Spleen (tissue), 11 donors: Measurements from ENCODE around the gene CAMK1D. TPM values are rescaled to one million over a fixed set of nuclear protein-coding genes. Genes with fewer than 3 reads are reported as not detected.

Source experiments
- DNase-seq: peaks from one replicate; pipeline ENCODE4 v3.0.0-alpha.2; 2020
- H3K27ac ChIP-seq, 8 donors: fragments of 200-600 bp; sonication (generic) in 7 of 8; 1 replicate in 4 of 8; 2 replicates in 4 of 8; pipeline versions ENCODE4 v1.5.0 to v1.8.0; 2016 to 2021; ENCODE audit warnings: inconsistent platforms in 4 of 8, mild to moderate bottlenecking in 4 of 8, moderate library complexity in 1 of 8
- H3K27me3 ChIP-seq, 7 donors: fragments of 200-600 bp; sonication (generic) in 6 of 7; replicated peaks in 1 of 7; 1 replicate in 4 of 7; 2 replicates in 3 of 7; pipeline versions ENCODE4 v1.5.0 to v1.8.0; 2016 to 2021; ENCODE audit warnings: inconsistent platforms in 3 of 7, mild to moderate bottlenecking in 1 of 7
- H3K36me3 ChIP-seq, 6 donors: fragments of 200-600 bp; sonication (generic) in 5 of 6; 1 replicate in 4 of 6; 2 replicates in 2 of 6; pipeline versions ENCODE4 v1.5.0 to v1.8.0; 2016 to 2021; ENCODE audit warnings: inconsistent platforms in 2 of 6
- H3K4me1 ChIP-seq, 6 donors: fragments of 200-600 bp; sonication (generic) in 5 of 6; 1 replicate in 3 of 6; 2 replicates in 3 of 6; pipeline versions ENCODE4 v1.5.0 to v1.8.0; 2016 to 2021; ENCODE audit warnings: inconsistent platforms in 3 of 6
- H3K4me3 ChIP-seq, 8 donors: fragments of 200-600 bp; sonication (generic) in 7 of 8; 1 replicate in 4 of 8; 2 replicates in 4 of 8; pipeline versions ENCODE4 v1.5.0 to v1.8.0; 2016 to 2021; ENCODE audit warnings: inconsistent platforms in 4 of 8, mild to moderate bottlenecking in 4 of 8, moderate library complexity in 2 of 8
- H3K9me3 ChIP-seq, 8 donors: fragments of 200-600 bp; sonication (generic) in 7 of 8; 1 replicate in 4 of 8; 2 replicates in 4 of 8; pipeline versions ENCODE4 v1.5.0 to v1.8.0; 2016 to 2021; ENCODE audit warnings: inconsistent platforms in 4 of 8
- CTCF ChIP-seq, 11 experiments: fragments of 200-600 bp in 7 of 11; fragments of 450-650 bp in 4 of 11; sonication (generic) in 4 of 11; IDR thresholded peaks in 8 of 11; conservative IDR thresholded peaks in 3 of 11; 1 replicate in 7 of 11; 2 replicates in 4 of 11; pipeline versions ENCODE4 v1.4.0 to v1.8.0; 2016 to 2021; ENCODE audit warnings: antibody characterized with exemption in 11 of 11, inconsistent platforms in 4 of 11, mild to moderate bottlenecking in 1 of 11
- POLR2A ChIP-seq, 3 donors: fragments of 450-650 bp; IDR thresholded peaks; one replicate each; pipeline ENCODE4 v1.5.1; 2017; ENCODE audit warnings: antibody characterized with exemption in 3 of 3, mild to moderate bottlenecking in 1 of 3
- POLR2AphosphoS5 ChIP-seq, 3 donors: sonication (generic); formaldehyde crosslinking; IDR thresholded peaks; one replicate each; pipeline ENCODE4 v1.5.1; 2017; ENCODE audit warnings: antibody characterized with exemption in 3 of 3
- WGBS, 5 donors: extraction: QIAGEN DNeasy Blood & Tissue Kit in 3 of 5; methylation state at CpG; one replicate each; pipeline versions ENCODE4 v1.1.5 to v1.1.7; 2013 to 2018; 5-methylcytosine and 5-hydroxymethylcytosine counted together
- intact Hi-C: fragments of 100-400 bp; cut with DNase I; formaldehyde crosslinking; loops from one replicate; pipeline ENCODE4 v1.15.0; 2023; ENCODE audit warnings: low total_unique reads
- polyA plus RNA-seq, 3 donors: library from polyadenylated mRNA; stranded (reverse); fragments of 200-250 nt; gene quantifications; one replicate each; pipeline ENCODE4 v1.2.1, GENCODE V29; 2013
- total RNA-seq, 7 donors: library from RNA; depleted of rRNA in 3 of 7; stranded (reverse); fragments of >200 nt in 3 of 7; fragmentation: NEBNext Ultra II Directional in 4 of 7; extraction: Animal tissue kit (Norgen Biotek cat#: 25700) in 4 of 7; gene quantifications; one replicate each; pipeline versions ENCODE4 v1.1.0 to v1.2.1, GENCODE V29; 2016 to 2021
- donor health status: healthy with polysubstance abuse.
- donor health status: DM: no; HTN: no; CAD: no; lungs with moderate emphysema.
- donor health status: DM: no; HTN: no; CAD: no.
- donor health status: Bipolar disorder and iron deficiency.
- donor health status: healthy.
- donor health status: DM: no; HTN: no; CAD: no.
- donor health status: DM: yes; HTN: yes; CAD: no.

CAMK1D gene
- total and polyA plus RNA-seq, 10 donors, result 6.8 to 34.5 (median 20.0) TPM

- H3K9me3 ChIP-seq, result peaks cover 0 to 1% (median 0%) of the 10 kb centered on the region in 8 donors
- no peak for DNase-seq
- 85 to 96% (median 90%) methylated on average over 6 of the region's 6 CpGs for WGBS, 5 donors
- intact Hi-C loops, result no loop called here
- TF ChIP-seq POLR2AphosphoS5 (IDR thresholded peaks at IDR 0.05), result no peak
- TF ChIP-seq CTCF (IDR thresholded peaks at IDR 0.05 in 8 of 11, conservative IDR thresholded peaks at IDR 0.05 in 3 of 11), result no peak
- TF ChIP-seq POLR2A (IDR thresholded peaks at IDR 0.05), result no peak
- H3K27me3 ChIP-seq, result no peaks in the 10 kb centered on the region
- H3K4me1 ChIP-seq, result no peaks in the 10 kb centered on the region
- H3K36me3 ChIP-seq, result no peaks in the 10 kb centered on the region
- H3K4me3 ChIP-seq, result no peak overlapping the region
- no peak overlapping the region for H3K27ac ChIP-seq
Measured at GRCh38 chr10:12314836-12315235, 34.5 kb upstream of the CAMK1D start.

DNA sequence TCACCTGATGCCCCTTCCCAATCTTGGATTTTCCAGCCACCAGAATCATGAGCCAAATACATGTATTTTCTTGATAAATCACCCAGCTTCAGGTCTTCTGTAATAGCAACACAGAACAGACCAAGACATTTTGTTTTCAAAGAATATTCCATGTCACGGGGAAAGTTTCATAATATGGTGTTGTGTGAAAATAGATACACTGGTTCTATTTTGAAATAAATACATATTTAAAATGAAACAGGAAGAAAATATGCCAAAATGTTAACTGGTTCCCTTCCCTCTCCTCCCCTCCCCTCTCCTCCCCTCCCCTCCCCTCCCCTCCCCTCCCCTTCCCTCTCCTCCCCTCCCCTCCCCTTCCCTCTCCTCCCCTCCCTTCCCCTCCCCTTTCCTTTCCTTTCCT, 30.3 kb upstream of the CAMK1D start:
- TF ChIP-seq POLR2AphosphoS5 (IDR thresholded peaks at IDR 0.05) (no peak), CTCF (IDR thresholded peaks at IDR 0.05 in 8 of 11, conservative IDR thresholded peaks at IDR 0.05 in 3 of 11) (no peak), POLR2A (IDR thresholded peaks at IDR 0.05) (no peak)
- H3K36me3 ChIP-seq, result no peaks in the 10 kb centered on the region
- intact Hi-C loops, result no loop called here
- H3K9me3 ChIP-seq, result no peaks in the 10 kb centered on the region
- H3K27me3 ChIP-seq, result no peaks in the 10 kb centered on the region
- H3K4me1 ChIP-seq, result peaks cover 0 to 7% (median 0%) of the 10 kb centered on the region in 6 donors
- no peak overlapping the region for H3K4me3 ChIP-seq
- WGBS, 5 donors, result 45 to 79% (median 63%) methylated on average over 1 of the region's 1 CpG
- DNase-seq, result no peak
- H3K27ac ChIP-seq, result peak overlapping the region in 1 of 8 donors; percentile 33

DNA sequence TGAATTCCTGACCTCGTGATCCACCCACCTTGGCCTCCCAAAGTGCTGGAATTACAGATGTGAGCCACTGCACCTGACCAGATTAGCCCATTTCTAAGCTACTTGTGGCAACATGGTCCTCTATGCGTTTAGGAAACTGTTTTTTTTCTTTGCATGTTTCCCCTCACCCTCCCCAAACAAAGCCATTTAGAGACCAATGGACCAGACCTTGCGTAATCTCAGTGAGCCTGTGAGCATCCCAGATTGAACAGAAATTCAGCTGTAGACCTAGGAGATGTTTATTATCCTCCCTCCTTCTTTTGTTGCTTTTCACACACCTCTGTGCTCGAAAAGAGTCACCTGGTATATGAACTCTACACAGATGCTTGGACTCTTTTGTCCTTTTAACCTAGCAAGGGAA, 28.5 kb upstream of the CAMK1D start:
- Histone ChIP-seq H3K27ac (no peak overlapping the region), H3K9me3 (no peaks in the 10 kb centered on the region), H3K36me3 (no peaks in the 10 kb centered on the region), H3K4me3 (no peak overlapping the region), H3K27me3 (no peaks in the 10 kb centered on the region), H3K4me1 (peaks cover 0 to 7% (median 0%) of the 10 kb centered on the region in 6 donors)
- no peak for DNase-seq
- WGBS, 5 donors, result 84 to 92% (median 89%) methylated on average over 4 of the region's 4 CpGs
- intact Hi-C loops, result no loop called here
- TF ChIP-seq POLR2AphosphoS5 (IDR thresholded peaks at IDR 0.05), result no peak
- no peak for TF ChIP-seq CTCF (IDR thresholded peaks at IDR 0.05 in 8 of 11, conservative IDR thresholded peaks at IDR 0.05 in 3 of 11)
- TF ChIP-seq POLR2A (IDR thresholded peaks at IDR 0.05), result no peak

- Histone ChIP-seq H3K27me3 (no peaks in the 10 kb centered on the region), H3K36me3 (no peaks in the 10 kb centered on the region), H3K4me3 (no peak overlapping the region), H3K4me1 (peaks cover 0 to 7% (median 0%) of the 10 kb centered on the region in 6 donors), H3K27ac (no peak overlapping the region), H3K9me3 (no peaks in the 10 kb centered on the region)
- TF ChIP-seq POLR2A (IDR thresholded peaks at IDR 0.05) (no peak), CTCF (IDR thresholded peaks at IDR 0.05 in 8 of 11, conservative IDR thresholded peaks at IDR 0.05 in 3 of 11) (no peak), POLR2AphosphoS5 (IDR thresholded peaks at IDR 0.05) (no peak)
- 91 to 100% (median 94%) methylated on average over 2 of the region's 2 CpGs for WGBS, 5 donors
- DNase-seq, result no peak
- intact Hi-C loops, result no loop called here
Measured at GRCh38 chr10:12321641-12322040, 27.7 kb upstream of the CAMK1D start.
